GM10266 (cell line): ENCODE data around the gene PRG2.

ENCODE experiments used
- DNase-seq: peaks from one replicate; pipeline ENCODE4 v3.0.0; 2012; ENCODE audit errors: extremely low spot score
- CTCF ChIP-seq: IDR thresholded peaks from 2 replicates; pipeline ENCODE4 v1.5.1; 2012; ENCODE audit warnings: mild to moderate bottlenecking, low read depth; ENCODE audit not compliant: control insufficient read depth, insufficient read depth; ENCODE audit errors: missing control alignments

Gene PRG2

DNA sequence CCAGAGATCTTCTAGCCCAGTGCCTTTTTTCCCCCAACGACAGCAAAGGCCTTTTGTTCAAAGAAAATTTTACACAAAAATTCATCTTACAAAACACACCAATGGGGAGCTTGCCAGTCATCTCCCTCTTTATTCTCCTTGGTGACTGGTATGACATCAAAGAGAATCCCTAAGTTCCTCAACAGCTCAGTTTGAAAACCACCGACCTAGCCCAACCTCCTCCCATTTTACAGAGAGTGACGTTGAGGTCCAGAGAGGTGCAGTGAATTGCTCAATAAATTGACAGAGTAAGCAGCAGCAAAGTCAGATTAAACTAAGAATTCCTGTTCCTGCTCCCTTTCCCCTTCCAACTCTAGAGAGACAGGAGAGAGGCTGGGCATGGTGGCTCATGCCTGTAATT is 28.7 kb upstream of the PRG2 start:
- TF ChIP-seq CTCF = no peak

GRCh38 chr11:57418131-57418530 is 27.7 kb upstream of the PRG2 start:
- no peak for TF ChIP-seq CTCF
- no peak for DNase-seq

More for the DNA sequence above, 28.7 kb upstream of the PRG2 start:
- DNase-seq = no peak

DNA sequence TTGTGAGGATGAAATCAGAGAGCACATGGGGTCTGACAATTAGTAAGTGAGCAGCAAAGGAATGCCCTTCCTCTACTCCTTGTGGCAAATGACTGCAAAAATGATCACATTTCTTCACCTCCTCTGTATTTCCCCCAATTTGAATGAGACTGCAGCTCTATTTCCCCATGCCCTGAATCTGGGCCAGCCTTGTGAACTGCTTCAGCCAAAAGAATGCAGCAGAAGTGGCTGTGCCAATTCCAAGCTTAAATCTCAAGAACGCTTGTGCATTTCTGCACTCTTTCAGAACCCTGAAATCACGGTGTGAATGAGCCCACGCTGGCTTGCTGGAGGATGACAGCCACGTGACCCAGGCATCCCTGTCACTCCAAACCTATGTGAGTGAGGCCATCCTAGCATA is 26.6 kb upstream of the PRG2 start:
- no peak for TF ChIP-seq CTCF
- DNase-seq = no peak

GRCh38 chr11:57416436-57416835 is 26.0 kb upstream of the PRG2 start:
- DNase-seq = no peak
- no peak for TF ChIP-seq CTCF

- no peak for DNase-seq
- no peak for TF ChIP-seq CTCF
Measured at GRCh38 chr11:57414612-57415212, 24.3 kb upstream of the PRG2 start.

DNA sequence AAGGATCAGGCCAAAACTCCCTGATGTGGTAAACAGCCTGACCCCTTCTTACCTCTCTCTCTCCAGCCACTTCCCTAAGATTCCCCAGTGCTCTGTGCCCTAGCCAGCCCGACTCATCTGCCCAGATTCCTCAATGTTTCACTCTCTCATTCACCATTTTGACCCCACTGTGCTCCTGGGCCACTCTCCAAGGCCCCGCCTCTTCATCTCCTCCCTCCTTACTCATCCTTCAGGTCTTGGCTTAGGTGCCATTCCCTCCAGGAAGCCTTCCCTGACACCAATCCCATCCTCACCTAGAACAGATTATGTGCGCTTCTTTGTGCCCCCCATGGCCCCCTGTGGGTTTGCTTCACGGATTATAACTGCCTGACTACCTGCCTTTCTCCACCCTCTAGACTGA is 23.2 kb upstream of the PRG2 start:
- DNase-seq = no peak
- no peak for TF ChIP-seq CTCF

DNA sequence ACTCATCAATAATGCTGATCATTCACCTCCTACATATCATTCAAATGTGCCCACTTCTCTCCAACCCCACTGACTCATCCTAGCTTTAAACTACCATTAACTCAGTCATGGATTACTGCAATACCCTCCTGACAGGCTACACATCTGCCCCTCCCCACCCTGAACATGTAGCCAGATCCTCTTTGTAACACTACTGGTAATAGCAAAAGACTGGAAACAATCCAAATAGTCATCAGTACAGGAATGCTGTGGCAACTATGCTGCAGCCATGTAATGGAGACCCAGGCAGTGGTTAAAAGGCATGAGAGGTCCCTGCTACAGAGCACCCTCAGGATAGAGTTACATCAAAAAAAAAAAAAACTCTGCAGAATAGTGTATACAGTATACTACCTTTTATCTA is 19.8 kb upstream of the PRG2 start:
- TF ChIP-seq CTCF = no peak
- no peak for DNase-seq
